Karpas-422 (cell line): ENCODE measurements around the gene NOSTRIN. TPM values are rescaled to one million over a fixed set of nuclear protein-coding genes. Genes with fewer than 3 reads are reported as not detected.

ENCODE experiments used
- DNase-seq: peaks from one replicate; pipeline ENCODE4 v3.0.0-alpha.2; 2015
- H2AFZ ChIP-seq: fragments of 200-600 bp; sonication (generic); 2 replicates; pipeline ENCODE4 v1.6.1; 2014; ENCODE audit warnings: antibody characterized with exemption, low read length, mixed read lengths
- H3K27ac ChIP-seq: fragments of 200-600 bp; sonication (generic); 2 replicates; pipeline ENCODE4 v1.5.1; 2014; ENCODE audit warnings: mild to moderate bottlenecking, low read length, moderate library complexity
- H3K27me3 ChIP-seq: fragments of 200-600 bp; sonication (generic); 2 replicates; pipeline ENCODE4 v1.6.1; 2014; ENCODE audit warnings: low read length, mixed read lengths
- H3K36me3 ChIP-seq: fragments of 200-600 bp; sonication (generic); 2 replicates; pipeline ENCODE4 v1.6.1; 2014; ENCODE audit warnings: low read length, mixed read lengths; ENCODE audit not compliant: insufficient read depth
- H3K4me1 ChIP-seq: fragments of 200-600 bp; sonication (generic); 2 replicates; pipeline ENCODE4 v1.6.1; 2014; ENCODE audit warnings: mild to moderate bottlenecking, low read length, mixed read lengths
- H3K4me2 ChIP-seq: fragments of 200-600 bp; sonication (generic); 2 replicates; pipeline ENCODE4 v1.6.1; 2014; ENCODE audit warnings: low read length, low read depth, mild to moderate bottlenecking; ENCODE audit not compliant: poor library complexity, severe bottlenecking
- H3K4me3 ChIP-seq: fragments of 200-600 bp; sonication (generic); 2 replicates; pipeline ENCODE4 v1.5.1; 2014; ENCODE audit warnings: mild to moderate bottlenecking, antibody characterized with exemption, low read length, mixed read lengths
- H3K79me2 ChIP-seq: fragments of 200-600 bp; sonication (generic); 2 replicates; pipeline ENCODE4 v1.6.1; 2014; ENCODE audit warnings: mild to moderate bottlenecking, low read length, mixed read lengths
- H3K9ac ChIP-seq: fragments of 200-600 bp; sonication (generic); 2 replicates; pipeline ENCODE4 v1.6.0; 2014; ENCODE audit warnings: low read length
- H3K9me2 ChIP-seq: fragments of 200-600 bp; sonication (generic), shearing (Covaris generic); replicated peaks from 2 replicates; pipeline ENCODE4 v1.6.0; 2014; ENCODE audit warnings: mild to moderate bottlenecking, low read length, moderate library complexity; ENCODE audit not compliant: insufficient read depth
- H3K9me3 ChIP-seq: fragments of 300-700, 200-600 bp; sonication (generic); 2 replicates; pipeline ENCODE4 v1.6.1; 2014; ENCODE audit warnings: low read length, mixed read lengths
- H4K20me1 ChIP-seq: fragments of 200-600 bp; sonication (generic); 2 replicates; pipeline ENCODE4 v1.6.1; 2014; ENCODE audit warnings: mild to moderate bottlenecking, antibody characterized with exemption, low read length, low read depth; ENCODE audit not compliant: insufficient read depth
- total RNA-seq: library from RNA; depleted of rRNA; stranded (reverse); fragments of >200 nt; shearing (Covaris generic); gene quantifications from 2 replicates; pipeline ENCODE4 v1.2.3, GENCODE V29; 2014; ENCODE audit warnings: low replicate concordance

Gene NOSTRIN
- total RNA-seq, 1 experiment from 2014 or later: not detected

GRCh38 chr2:168770796-168771195 lies 31.6 kb upstream of the NOSTRIN start:
- H3K79me2 ChIP-seq: no peaks in the 10 kb centered on the region
- H3K9me3 ChIP-seq: no peaks in the 10 kb centered on the region
- H3K9me2 ChIP-seq: no peaks in the 10 kb centered on the region
- no peaks in the 10 kb centered on the region for H3K27me3 ChIP-seq
- H3K4me1 ChIP-seq: no peaks in the 10 kb centered on the region
- H3K4me3 ChIP-seq: no peak overlapping the region
- no peak overlapping the region for H3K9ac ChIP-seq
- no peaks in the 10 kb centered on the region for H3K36me3 ChIP-seq
- no peaks in the 10 kb centered on the region for H4K20me1 ChIP-seq
- H3K27ac ChIP-seq: no peak overlapping the region
- DNase-seq: no peak
- H3K4me2 ChIP-seq: no peak overlapping the region
- H2AFZ ChIP-seq: no peak overlapping the region

DNA sequence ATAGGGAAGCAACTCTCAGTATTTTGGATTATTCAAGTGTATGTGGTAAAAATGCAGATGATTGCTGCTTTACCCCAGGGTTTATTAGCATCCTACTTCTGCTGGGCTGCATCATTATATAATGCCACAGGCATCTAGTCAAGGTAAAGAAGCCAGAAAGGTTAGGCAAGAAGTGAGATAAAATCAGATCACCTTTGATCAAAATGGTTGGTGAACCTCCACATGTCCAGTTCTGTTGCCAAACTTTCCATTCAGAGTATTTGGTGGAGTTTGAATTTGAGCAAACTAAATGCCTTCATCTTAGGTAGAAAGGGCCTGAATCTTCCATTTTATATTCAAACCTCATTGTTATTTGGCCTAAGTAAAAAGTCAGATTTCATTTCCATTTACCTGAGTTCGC lies 29.7 kb upstream of the NOSTRIN start:
- Histone ChIP-seq H3K4me1 (no peaks in the 10 kb centered on the region), H4K20me1 (no peaks in the 10 kb centered on the region), H2AFZ (no peak overlapping the region), H3K9ac (no peak overlapping the region), H3K4me3 (no peak overlapping the region), H3K9me3 (no peaks in the 10 kb centered on the region), H3K4me2 (no peak overlapping the region), H3K36me3 (no peaks in the 10 kb centered on the region), H3K79me2 (no peaks in the 10 kb centered on the region), H3K9me2 (no peaks in the 10 kb centered on the region), H3K27ac (no peak overlapping the region), H3K27me3 (no peaks in the 10 kb centered on the region)
- DNase-seq: no peak

DNA sequence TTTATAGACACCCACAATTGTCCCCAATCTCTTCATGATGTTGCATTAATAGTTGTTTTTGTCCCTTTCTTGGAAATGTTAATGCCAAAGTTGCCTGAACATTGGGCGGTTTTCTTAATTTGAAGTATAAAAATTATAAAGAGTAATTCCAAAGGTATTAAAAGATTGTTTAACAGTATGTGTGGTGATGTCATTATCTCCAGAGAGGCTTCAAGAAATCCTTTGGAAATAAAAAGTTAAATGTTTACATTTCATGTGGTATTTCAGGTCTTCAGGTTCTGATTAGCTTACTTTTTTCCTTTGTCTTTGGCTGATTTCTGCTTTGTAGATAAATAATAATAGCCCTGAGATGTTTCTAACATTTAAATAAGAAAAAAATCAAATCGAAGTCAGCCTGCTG lies 29.3 kb upstream of the NOSTRIN start:
- no peak overlapping the region for H3K27ac ChIP-seq
- no peaks in the 10 kb centered on the region for H3K9me3 ChIP-seq
- no peaks in the 10 kb centered on the region for H3K4me1 ChIP-seq
- H3K9me2 ChIP-seq: no peaks in the 10 kb centered on the region
- no peak overlapping the region for H3K4me2 ChIP-seq
- no peaks in the 10 kb centered on the region for H3K79me2 ChIP-seq
- H2AFZ ChIP-seq: no peak overlapping the region
- H3K9ac ChIP-seq: no peak overlapping the region
- no peaks in the 10 kb centered on the region for H3K36me3 ChIP-seq
- H3K4me3 ChIP-seq: no peak overlapping the region
- H4K20me1 ChIP-seq: no peaks in the 10 kb centered on the region
- no peaks in the 10 kb centered on the region for H3K27me3 ChIP-seq
- no peak for DNase-seq

DNA sequence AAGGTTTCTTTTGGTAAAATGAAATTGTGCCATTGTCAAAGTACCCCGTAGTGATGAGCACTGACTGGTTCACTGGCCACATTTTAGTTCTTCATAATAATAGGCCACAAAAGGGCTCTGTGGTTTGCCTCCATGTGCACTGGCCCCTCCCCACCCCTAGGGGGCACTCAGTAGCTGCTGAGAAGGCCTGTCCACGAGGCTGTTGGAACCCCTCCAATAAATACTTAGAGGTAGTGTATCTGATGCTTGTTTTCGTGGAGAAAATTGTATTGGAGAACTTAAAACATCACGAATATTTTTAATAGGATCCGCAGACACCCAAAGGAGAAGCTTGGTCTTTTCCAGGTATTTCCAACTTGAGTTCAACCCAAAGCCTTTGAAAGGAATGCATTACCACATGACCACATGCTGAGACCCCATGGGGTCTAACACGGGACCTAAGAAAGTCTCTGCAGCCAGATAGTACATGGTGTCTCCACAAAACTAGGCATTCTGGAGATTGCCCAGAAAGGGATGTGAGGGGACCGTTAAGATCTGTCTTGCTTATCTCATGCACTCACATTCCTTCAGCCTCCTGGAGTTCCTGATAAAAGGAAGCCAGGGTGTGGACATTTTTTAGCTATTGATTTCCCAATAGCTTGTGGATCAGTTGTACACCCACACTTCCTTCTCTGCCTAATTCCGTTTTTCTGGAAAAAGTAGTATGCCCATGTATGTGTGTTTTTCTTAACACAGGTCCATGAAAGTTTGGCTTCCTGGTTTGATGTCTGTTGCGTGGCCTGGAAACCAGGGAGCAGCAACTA lies 28.5 kb upstream of the NOSTRIN start:
- no peak overlapping the region for H3K9ac ChIP-seq
- H4K20me1 ChIP-seq: no peaks in the 10 kb centered on the region
- H3K4me1 ChIP-seq: no peaks in the 10 kb centered on the region
- DNase-seq: peak; percentile 91
- no peaks in the 10 kb centered on the region for H3K36me3 ChIP-seq
- H3K4me3 ChIP-seq: no peak overlapping the region
- no peaks in the 10 kb centered on the region for H3K9me2 ChIP-seq
- no peak overlapping the region for H2AFZ ChIP-seq
- no peak overlapping the region for H3K27ac ChIP-seq
- H3K4me2 ChIP-seq: no peak overlapping the region
- no peaks in the 10 kb centered on the region for H3K27me3 ChIP-seq
- no peaks in the 10 kb centered on the region for H3K9me3 ChIP-seq
- H3K79me2 ChIP-seq: no peaks in the 10 kb centered on the region

- no peak overlapping the region for H2AFZ ChIP-seq
- no peak overlapping the region for H3K4me3 ChIP-seq
- no peaks in the 10 kb centered on the region for H3K9me3 ChIP-seq
- H3K27me3 ChIP-seq: no peaks in the 10 kb centered on the region
- no peak overlapping the region for H3K4me2 ChIP-seq
- no peaks in the 10 kb centered on the region for H3K4me1 ChIP-seq
- no peaks in the 10 kb centered on the region for H3K9me2 ChIP-seq
- no peaks in the 10 kb centered on the region for H3K36me3 ChIP-seq
- H3K9ac ChIP-seq: no peak overlapping the region
- no peaks in the 10 kb centered on the region for H4K20me1 ChIP-seq
- H3K79me2 ChIP-seq: no peaks in the 10 kb centered on the region
- no peak for DNase-seq
- no peak overlapping the region for H3K27ac ChIP-seq
Observed at GRCh38 chr2:168775837-168776236, 26.6 kb upstream of the NOSTRIN start.

DNA sequence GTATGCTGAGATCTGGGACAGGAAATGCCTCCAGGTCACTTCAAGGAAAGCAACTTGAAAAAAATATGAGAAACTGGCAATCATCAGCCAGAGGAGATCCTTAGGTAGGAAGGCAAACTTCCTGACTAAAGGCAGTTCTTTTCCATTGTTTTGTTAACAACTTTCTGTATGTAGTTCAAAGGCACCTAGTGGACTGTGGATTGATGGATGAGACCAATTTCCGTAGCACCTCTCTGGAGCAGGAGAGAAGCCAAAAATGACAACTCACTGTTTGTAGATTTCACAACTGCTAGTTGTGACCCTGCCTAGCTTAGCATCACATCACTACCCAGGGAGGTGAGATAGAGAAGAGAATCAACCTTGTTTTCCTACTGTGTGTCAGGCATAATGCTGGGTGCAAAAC lies 21.8 kb upstream of the NOSTRIN start:
- no peaks in the 10 kb centered on the region for H3K4me1 ChIP-seq
- no peak overlapping the region for H3K27ac ChIP-seq
- H3K79me2 ChIP-seq: no peaks in the 10 kb centered on the region
- no peaks in the 10 kb centered on the region for H4K20me1 ChIP-seq
- H3K4me3 ChIP-seq: no peak overlapping the region
- H3K9me2 ChIP-seq: no peaks in the 10 kb centered on the region
- H3K4me2 ChIP-seq: no peak overlapping the region
- H3K27me3 ChIP-seq: no peaks in the 10 kb centered on the region
- no peak for DNase-seq
- H3K9me3 ChIP-seq: no peaks in the 10 kb centered on the region
- no peaks in the 10 kb centered on the region for H3K36me3 ChIP-seq
- H2AFZ ChIP-seq: no peak overlapping the region
- no peak overlapping the region for H3K9ac ChIP-seq

DNA sequence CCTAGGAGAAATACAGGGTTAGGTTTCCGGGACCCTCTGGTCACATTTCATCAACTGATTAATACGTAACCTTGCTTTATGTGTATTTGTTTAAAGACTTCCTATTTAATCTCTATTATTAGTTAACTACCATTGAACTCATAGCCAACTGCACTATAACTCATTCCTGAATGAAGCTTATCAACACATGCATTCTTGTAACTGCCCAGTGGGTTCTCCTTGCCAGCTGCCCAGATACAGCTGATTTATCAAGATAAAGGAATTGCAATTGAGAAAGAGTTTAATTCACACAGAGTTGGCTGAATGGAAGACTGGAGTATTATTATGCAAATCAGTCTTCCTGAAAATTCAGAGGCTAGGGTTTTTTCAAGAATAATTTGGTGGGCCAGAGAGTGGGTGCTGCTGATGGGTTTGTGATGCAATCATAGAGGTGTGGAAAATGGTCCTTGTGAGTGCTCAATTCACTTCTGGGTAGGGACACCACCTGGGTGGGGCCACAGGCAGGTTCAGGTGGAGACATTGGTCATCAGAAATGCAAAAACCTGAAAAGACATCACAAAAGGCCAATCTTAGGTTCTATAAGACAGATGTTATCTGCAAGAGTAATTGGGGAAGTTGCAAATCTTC lies 21.1 kb upstream of the NOSTRIN start:
- Histone ChIP-seq H3K79me2 (no peaks in the 10 kb centered on the region), H3K9ac (no peak overlapping the region), H3K4me2 (no peak overlapping the region), H3K27me3 (no peaks in the 10 kb centered on the region), H3K9me2 (no peaks in the 10 kb centered on the region), H3K4me1 (no peaks in the 10 kb centered on the region), H3K4me3 (no peak overlapping the region), H3K9me3 (no peaks in the 10 kb centered on the region), H3K27ac (no peak overlapping the region), H2AFZ (no peak overlapping the region), H4K20me1 (no peaks in the 10 kb centered on the region), H3K36me3 (no peaks in the 10 kb centered on the region)
- DNase-seq: no peak

DNA sequence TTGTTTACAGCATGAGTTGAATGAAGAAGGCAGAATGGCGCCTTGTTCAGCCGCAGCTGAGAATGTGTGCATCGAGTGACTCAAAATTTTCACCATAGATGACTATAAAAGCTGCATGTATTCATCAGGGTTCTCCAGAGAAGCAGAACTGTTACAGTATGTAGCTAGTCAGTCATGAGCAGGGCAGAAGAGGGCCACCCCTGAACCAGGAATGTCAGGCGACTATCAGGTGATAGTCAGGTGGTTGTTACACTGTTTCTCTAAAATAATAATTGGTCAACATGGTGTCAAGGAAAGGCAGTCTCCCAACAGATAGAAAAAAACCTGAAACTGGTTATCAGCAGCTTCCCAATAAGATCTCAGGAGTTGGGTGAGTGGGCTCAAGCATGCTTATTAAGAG lies 20.2 kb upstream of the NOSTRIN start:
- no peak for DNase-seq
- H3K4me2 ChIP-seq: no peak overlapping the region
- no peaks in the 10 kb centered on the region for H4K20me1 ChIP-seq
- H3K27me3 ChIP-seq: no peaks in the 10 kb centered on the region
- H3K79me2 ChIP-seq: no peaks in the 10 kb centered on the region
- H3K9me2 ChIP-seq: no peaks in the 10 kb centered on the region
- H3K9ac ChIP-seq: no peak overlapping the region
- no peak overlapping the region for H3K4me3 ChIP-seq
- H3K36me3 ChIP-seq: no peaks in the 10 kb centered on the region
- no peaks in the 10 kb centered on the region for H3K9me3 ChIP-seq
- H3K27ac ChIP-seq: no peak overlapping the region
- H3K4me1 ChIP-seq: no peaks in the 10 kb centered on the region
- H2AFZ ChIP-seq: no peak overlapping the region
